Parathyroid adenoma (tissue), 2 donors: ENCODE data around the gene PGAM5.

ENCODE experiments used
- H2AFZ ChIP-seq: fragments of 300-600 bp; sonication (generic); one replicate; pipeline ENCODE4 v1.7.0; 2017; ENCODE audit warnings: antibody characterized with exemption, mild to moderate bottlenecking
- H3K27ac ChIP-seq: fragments of 300-600 bp; sonication (generic); one replicate; pipeline ENCODE4 v1.7.0; 2017
- H3K27me3 ChIP-seq: fragments of 300-600 bp; sonication (generic); one replicate; pipeline ENCODE4 v1.7.0; 2017; ENCODE audit warnings: low read length; ENCODE audit not compliant: control insufficient read depth, insufficient read depth
- H3K36me3 ChIP-seq: fragments of 300-600 bp; sonication (generic); one replicate; pipeline ENCODE4 v1.7.0; 2017; ENCODE audit warnings: low read length; ENCODE audit not compliant: control insufficient read depth, insufficient read depth
- H3K4me1 ChIP-seq: fragments of 300-600 bp; sonication (generic); one replicate; pipeline ENCODE4 v1.7.0; 2017; ENCODE audit warnings: control low read depth
- H3K4me2 ChIP-seq: fragments of 300-600 bp; sonication (generic); one replicate; pipeline ENCODE4 v1.7.0; 2017; ENCODE audit warnings: low read length
- H3K4me3 ChIP-seq: fragments of 300-600 bp; sonication (generic); one replicate; pipeline ENCODE4 v1.7.0; 2017; ENCODE audit warnings: low read depth, low read length
- H3K79me2 ChIP-seq: fragments of 300-600 bp; sonication (generic); one replicate; pipeline ENCODE4 v1.7.0; 2017; ENCODE audit warnings: control low read depth
- H3K9ac ChIP-seq: fragments of 300-600 bp; sonication (generic); one replicate; pipeline ENCODE4 v1.7.0; 2017; ENCODE audit warnings: mild to moderate bottlenecking
- H3K9me3 ChIP-seq: fragments of 300-600 bp; sonication (generic); one replicate; pipeline ENCODE4 v1.7.0; 2017; ENCODE audit warnings: low read length; ENCODE audit not compliant: control insufficient read depth
- TF ChIP-seq, protein P1 (sequence below): fragments of 300-600 bp; sonication (generic); IDR thresholded peaks from one replicate; pipeline ENCODE4 v1.7.0; 2017; ENCODE audit warnings: antibody characterized with exemption, mild to moderate bottlenecking
- donor health status: primary hyperparathyroidism.

PGAM5 gene

DNA sequence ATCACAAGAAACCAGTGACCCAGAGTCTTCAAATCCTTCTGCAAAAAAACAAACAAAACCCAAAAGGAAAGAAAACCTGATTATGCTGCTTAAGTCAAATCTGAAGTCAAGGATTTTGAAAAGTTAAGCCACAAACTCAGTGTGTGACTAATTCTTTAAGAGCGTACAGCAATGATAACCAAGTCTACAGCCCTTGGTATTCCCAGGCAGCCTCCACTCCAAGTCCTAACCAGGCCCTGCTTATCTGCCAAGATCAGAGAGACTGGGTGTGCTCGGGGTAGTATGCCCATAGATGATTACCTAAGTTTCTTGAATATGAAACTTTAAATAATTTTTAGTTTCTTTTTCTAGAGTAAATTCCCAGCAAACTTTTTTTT, 13.1 kb downstream of the PGAM5 start:
- no peaks in the 10 kb centered on the region for H3K27me3 ChIP-seq
- H3K27ac ChIP-seq = no peak overlapping the region
- H3K4me3 ChIP-seq = no peak overlapping the region
- H3K9me3 ChIP-seq = no peaks in the 10 kb centered on the region
- H3K9ac ChIP-seq = no peak overlapping the region
- peaks cover 3% of the 10 kb centered on the region for H3K79me2 ChIP-seq
- H3K4me1 ChIP-seq = no peaks in the 10 kb centered on the region
- TF ChIP-seq, protein P1, sequence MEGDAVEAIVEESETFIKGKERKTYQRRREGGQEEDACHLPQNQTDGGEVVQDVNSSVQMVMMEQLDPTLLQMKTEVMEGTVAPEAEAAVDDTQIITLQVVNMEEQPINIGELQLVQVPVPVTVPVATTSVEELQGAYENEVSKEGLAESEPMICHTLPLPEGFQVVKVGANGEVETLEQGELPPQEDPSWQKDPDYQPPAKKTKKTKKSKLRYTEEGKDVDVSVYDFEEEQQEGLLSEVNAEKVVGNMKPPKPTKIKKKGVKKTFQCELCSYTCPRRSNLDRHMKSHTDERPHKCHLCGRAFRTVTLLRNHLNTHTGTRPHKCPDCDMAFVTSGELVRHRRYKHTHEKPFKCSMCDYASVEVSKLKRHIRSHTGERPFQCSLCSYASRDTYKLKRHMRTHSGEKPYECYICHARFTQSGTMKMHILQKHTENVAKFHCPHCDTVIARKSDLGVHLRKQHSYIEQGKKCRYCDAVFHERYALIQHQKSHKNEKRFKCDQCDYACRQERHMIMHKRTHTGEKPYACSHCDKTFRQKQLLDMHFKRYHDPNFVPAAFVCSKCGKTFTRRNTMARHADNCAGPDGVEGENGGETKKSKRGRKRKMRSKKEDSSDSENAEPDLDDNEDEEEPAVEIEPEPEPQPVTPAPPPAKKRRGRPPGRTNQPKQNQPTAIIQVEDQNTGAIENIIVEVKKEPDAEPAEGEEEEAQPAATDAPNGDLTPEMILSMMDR = no peak
- H3K36me3 ChIP-seq = no peaks in the 10 kb centered on the region
- no peak overlapping the region for H3K4me2 ChIP-seq
- H2AFZ ChIP-seq = no peak overlapping the region

DNA sequence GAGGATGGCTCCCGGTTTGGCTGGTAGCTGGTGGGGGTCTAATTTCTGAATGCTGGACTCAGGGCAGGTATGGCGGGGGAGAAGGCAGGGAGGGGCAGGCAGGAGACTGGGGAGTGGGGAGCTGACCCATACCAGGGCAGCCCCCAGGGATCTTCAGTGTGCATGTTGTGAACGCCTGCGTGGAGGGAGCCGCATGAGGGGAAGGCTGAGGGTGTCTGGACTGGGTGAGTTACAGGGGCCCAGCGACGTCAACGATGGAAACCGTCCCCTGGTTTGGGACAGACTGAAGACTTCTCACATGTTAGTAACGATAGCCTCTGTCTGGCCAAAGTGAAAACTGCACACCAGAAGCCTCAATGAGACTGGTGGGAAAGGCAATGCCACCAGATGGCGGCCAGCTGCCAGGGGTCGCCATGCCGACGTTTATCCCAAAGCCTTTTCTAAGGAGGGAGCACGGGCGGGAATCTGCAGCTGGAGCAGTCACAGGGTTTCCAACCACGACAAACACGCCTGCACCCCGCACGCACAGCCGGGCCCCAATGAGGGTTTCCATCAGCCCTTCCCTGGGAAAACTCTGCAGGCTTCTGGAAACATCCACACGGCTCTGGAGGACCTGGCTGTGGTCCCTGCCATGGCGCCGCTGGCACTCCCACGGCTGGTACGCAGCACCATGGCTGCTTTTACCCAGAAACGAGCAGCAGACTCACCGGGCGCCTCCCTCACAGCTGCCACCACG, 14.0 kb downstream of the PGAM5 start:
- Histone ChIP-seq H3K9ac (no peak overlapping the region), H3K27ac (no peak overlapping the region), H3K36me3 (no peaks in the 10 kb centered on the region), H3K4me1 (no peaks in the 10 kb centered on the region), H3K9me3 (no peaks in the 10 kb centered on the region), H3K4me2 (no peak overlapping the region), H3K27me3 (no peaks in the 10 kb centered on the region), H3K4me3 (no peak overlapping the region), H2AFZ (no peak overlapping the region), H3K79me2 (peaks cover 3% of the 10 kb centered on the region)
- TF ChIP-seq, protein P1 = no peak

DNA sequence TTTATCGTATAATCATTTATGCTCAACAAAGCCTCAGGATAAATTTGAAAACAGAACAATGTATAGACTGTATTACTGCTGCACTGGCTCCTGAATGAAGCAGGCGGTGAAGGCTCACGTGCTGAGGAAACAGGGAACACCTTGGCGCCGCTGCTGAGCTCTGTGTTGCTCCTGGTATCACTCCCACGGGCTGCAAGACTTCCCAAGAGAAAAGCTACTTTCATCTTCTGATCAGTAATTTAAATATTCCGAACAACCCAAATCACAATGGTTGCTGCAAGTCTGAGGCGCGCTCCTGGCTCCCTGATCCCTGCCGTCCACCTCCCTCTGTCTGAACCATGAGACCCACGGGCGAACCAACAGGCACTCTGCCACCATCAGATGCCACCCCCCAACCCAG, 15.7 kb downstream of the PGAM5 start:
- Histone ChIP-seq H3K4me3 (no peak overlapping the region), H3K9ac (no peak overlapping the region), H3K4me1 (no peaks in the 10 kb centered on the region), H3K27me3 (no peaks in the 10 kb centered on the region), H3K27ac (no peak overlapping the region), H2AFZ (no peak overlapping the region), H3K36me3 (no peaks in the 10 kb centered on the region), H3K4me2 (no peak overlapping the region), H3K9me3 (no peaks in the 10 kb centered on the region), H3K79me2 (peaks cover 3% of the 10 kb centered on the region)
- TF ChIP-seq, protein P1 = no peak

DNA sequence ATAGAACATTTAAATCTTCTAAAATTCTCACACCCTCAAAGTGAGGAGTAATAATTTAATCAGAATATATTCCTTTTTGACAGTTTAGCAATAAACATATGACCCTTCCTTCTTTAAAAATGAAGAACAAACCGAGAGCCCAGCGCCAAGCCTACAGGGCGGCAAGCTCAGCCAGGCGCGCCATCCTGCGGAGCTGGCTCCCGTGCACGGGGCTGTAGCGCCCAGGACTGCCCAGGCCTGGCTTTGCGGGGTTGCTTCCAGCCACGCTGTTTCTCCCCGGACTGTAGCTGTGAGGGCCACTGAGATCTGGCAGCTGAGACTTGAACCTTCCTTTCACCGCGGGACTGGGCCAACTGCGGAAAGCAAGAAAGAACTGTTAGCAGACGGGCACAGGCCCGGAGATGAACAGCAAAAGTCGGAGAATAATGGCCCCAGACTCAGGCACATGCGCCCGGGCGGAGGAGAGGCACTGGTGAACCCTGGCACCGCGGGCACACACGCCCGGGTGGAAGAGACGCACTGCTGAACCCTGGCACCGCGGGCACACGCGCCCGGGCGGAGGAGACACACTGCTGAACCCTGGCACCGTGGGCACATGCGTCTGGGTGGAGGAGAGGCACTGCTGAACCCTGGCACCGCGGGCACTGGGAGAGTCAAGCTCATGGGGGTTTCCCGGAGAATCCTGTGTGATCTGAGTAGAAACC, 16.6 kb downstream of the PGAM5 start:
- Histone ChIP-seq H3K79me2 (peaks cover 3% of the 10 kb centered on the region), H3K27me3 (no peaks in the 10 kb centered on the region), H3K4me2 (no peak overlapping the region), H3K36me3 (no peaks in the 10 kb centered on the region), H3K4me1 (no peaks in the 10 kb centered on the region), H3K27ac (no peak overlapping the region), H3K9ac (no peak overlapping the region), H2AFZ (no peak overlapping the region), H3K4me3 (no peak overlapping the region), H3K9me3 (no peaks in the 10 kb centered on the region)
- TF ChIP-seq, protein P1 = no peak
